Measurements from ENCODE around the gene ZNF385B. TPM values are rescaled to one million over a fixed set of nuclear protein-coding genes. Genes with fewer than 3 reads are reported as not detected.

The ZNF385B gene
- total and polyA plus RNA-seq, 9 of the 15 experiments (the other 6 are each of a cell fraction or from before 2014, with no cell fraction given) = 0.50 TPM; not detected in 8

GRCh38 chr2:179543361-179543901 is 318.0 kb downstream of the ZNF385B start:
- Histone ChIP-seq H3K9me1 (ENCODE audit: control insufficient read depth, insufficient read depth, low read length) (no peaks in the 10 kb centered on the region), H3K27ac (ENCODE audit: extremely low read depth, low read depth, low read length) (no peak overlapping the region), H3K36me3 (ENCODE audit: control insufficient read depth, insufficient read depth, low read length) (no peaks in the 10 kb centered on the region), H3K27me3 (ENCODE audit: control insufficient read depth in 2 of 2, insufficient read depth in 2 of 2, low read length in 2 of 2) (no peaks in the 10 kb centered on the region), H3K4me3 (no peak overlapping the region), H4K20me1 (replicated peaks; ENCODE audit: control insufficient read depth, insufficient read depth, low read length) (no peaks in the 10 kb centered on the region), H3K4me1 (replicated peaks in 1 of 2; ENCODE audit: control insufficient read depth in 2 of 2, insufficient read depth in 2 of 2, low read length in 2 of 2) (no peaks in the 10 kb centered on the region), H3K9ac (ENCODE audit: insufficient read depth in 1 of 2, low read depth in 2 of 2, low read length in 2 of 2) (no peak overlapping the region), H3K79me2 (ENCODE audit: control insufficient read depth, insufficient read depth, low read length) (no peaks in the 10 kb centered on the region), H3K4me2 (ENCODE audit: insufficient read depth, low read length) (no peak overlapping the region), H2AFZ (ENCODE audit: low read depth, low read length) (no peak overlapping the region), H3K9me3 (replicated peaks; ENCODE audit: control insufficient read depth, insufficient read depth, low read depth, low read length) (no peaks in the 10 kb centered on the region)
- FAIRE-seq = no peak
- 0% methylated on average over 3 of the region's 3 CpGs for WGBS (ENCODE audit: insufficient coverage, low coverage, missing lambda C conversion rate)
- intact Hi-C loops (cut with micrococcal nuclease) = no loop called here
- BruUV-seq (replicated peaks) = no TSS peak
- TF ChIP-seq PRMT5 (CRISPR knock-in tag; IDR thresholded peaks at IDR 0.05) = no peak
- TF ChIP-seq NFIC (IDR thresholded peaks at IDR 0.05) = no peak
- TF ChIP-seq RFX1 (IDR thresholded peaks at IDR 0.05) = no peak
- no peak for TF ChIP-seq ADNP (tag; IDR thresholded peaks at IDR 0.05)
- TF ChIP-seq MAZ (CRISPR knock-in tag; conservative IDR thresholded peaks at IDR 0.05 in 1 of 2, IDR thresholded peaks at IDR 0.05 in 1 of 2) = no peak
- ChIA-PET CTCF (ENCODE audit: low intra/inter-chr PET ratio) (no interaction called here), POLR2A (no interaction called here)
- no peak for DNase-seq (ENCODE audit: extremely low read depth in 1 of 4, low spot score in 3 of 4)
- ATAC-seq = no peak
- in situ Hi-C loops (cut with MboI) = no loop called here

GRCh38 chr2:179541586-179541985 is 319.8 kb downstream of the ZNF385B start:
- intact Hi-C loops (cut with micrococcal nuclease) = no loop called here
- FAIRE-seq = no peak
- TF ChIP-seq ZKSCAN8 (CRISPR knock-in tag; IDR thresholded peaks at IDR 0.05) (no peak), ZNF347 (CRISPR knock-in tag; IDR thresholded peaks at IDR 0.05; ENCODE audit: low read depth) (no peak), CREB1 (IDR thresholded peaks at IDR 0.05) (no peak), CREB1 (CRISPR knock-in tag; IDR thresholded peaks at IDR 0.05) (no peak), ARID3A (IDR thresholded peaks at IDR 0.05; ENCODE audit: borderline replicate concordance, low read depth, low read length) (no peak), CHD1 (IDR thresholded peaks at IDR 0.05; ENCODE audit: low read length) (no peak), CLOCK (CRISPR knock-in tag; IDR thresholded peaks at IDR 0.05; ENCODE audit: borderline replicate concordance) (no peak)

More at GRCh38 chr2:179541586-179541985, 319.8 kb downstream of the ZNF385B start:
- in situ Hi-C loops (cut with MboI) = no loop called here
- POLR2A ChIA-PET = no interaction called here
- Histone ChIP-seq H4K20me1 (replicated peaks; ENCODE audit: control insufficient read depth, insufficient read depth, low read length) (no peaks in the 10 kb centered on the region), H3K9ac (ENCODE audit: insufficient read depth in 1 of 2, low read depth in 2 of 2, low read length in 2 of 2) (no peak overlapping the region), H3K4me1 (replicated peaks in 1 of 2; ENCODE audit: control insufficient read depth in 2 of 2, insufficient read depth in 2 of 2, low read length in 2 of 2) (no peaks in the 10 kb centered on the region), H3K27ac (ENCODE audit: extremely low read depth, low read depth, low read length) (no peak overlapping the region), H3K4me2 (ENCODE audit: insufficient read depth, low read length) (no peak overlapping the region), H3K9me3 (replicated peaks; ENCODE audit: control insufficient read depth, insufficient read depth, low read depth, low read length) (no peaks in the 10 kb centered on the region), H2AFZ (ENCODE audit: low read depth, low read length) (no peak overlapping the region), H3K36me3 (ENCODE audit: control insufficient read depth, insufficient read depth, low read length) (no peaks in the 10 kb centered on the region), H3K4me3 (no peak overlapping the region), H3K9me1 (ENCODE audit: control insufficient read depth, insufficient read depth, low read length) (no peaks in the 10 kb centered on the region), H3K27me3 (ENCODE audit: control insufficient read depth in 2 of 2, insufficient read depth in 2 of 2, low read length in 2 of 2) (no peaks in the 10 kb centered on the region), H3K79me2 (ENCODE audit: control insufficient read depth, insufficient read depth, low read length) (no peaks in the 10 kb centered on the region)
- DNase-seq (ENCODE audit: extremely low read depth in 1 of 4, low spot score in 3 of 4) = no peak
- CTCF ChIA-PET (ENCODE audit: low intra/inter-chr PET ratio) = no interaction called here
- WGBS (ENCODE audit: insufficient coverage, low coverage, missing lambda C conversion rate) = 0% methylated on average over 4 of the region's 4 CpGs
- no peak for ATAC-seq
- no TSS peak for BruUV-seq (replicated peaks)
